MCF 10A (cell line): Measurements from ENCODE around the gene LAMB1. TPM values are rescaled to one million over a fixed set of nuclear protein-coding genes. Genes with fewer than 3 reads are reported as not detected.

Source experiments
- BruUV-seq: library from RNA; stranded (reverse); fragments of 400-500 nt; replicated peaks from 2 replicates; lab custom pipeline; 2021; lab: Mats Ljungman, UMichigan
- CTCF ChIA-PET: fragments of 300-600 bp; sonication (Branson Sonifier 250); formaldehyde crosslinking; extraction: SDS; loops from one replicate; lab custom pipeline; 2021; ENCODE audit warnings: antibody characterized with exemption, inconsistent platforms; lab: Yijun Ruan, JAX
- POLR2A ChIA-PET: fragments of 300-600, 350-650 bp; sonication (Branson Sonifier 250); formaldehyde crosslinking; extraction: SDS; loops from one replicate; lab custom pipeline; 2020; ENCODE audit warnings: antibody characterized with exemption, inconsistent platforms; lab: Yijun Ruan, JAX
- DNase-seq: peaks from one replicate; pipeline ENCODE4 v3.0.0-alpha.2; 2018; ENCODE audit not compliant: unreplicated experiment
- H3K27ac Mint-ChIP-seq: one replicate; pipeline ENCODE4 v1.8.0; 2022; ENCODE audit warnings: mild to moderate bottlenecking, low read depth, mixed read lengths; ENCODE audit not compliant: unreplicated experiment
- H3K27me3 Mint-ChIP-seq: one replicate; pipeline ENCODE4 v1.8.0; 2022; ENCODE audit warnings: mixed read lengths; ENCODE audit not compliant: insufficient read depth, unreplicated experiment
- H3K36me3 Mint-ChIP-seq: one replicate; pipeline ENCODE4 v1.8.0; 2022; ENCODE audit warnings: mild to moderate bottlenecking, moderate library complexity, mixed read lengths; ENCODE audit not compliant: insufficient read depth, unreplicated experiment
- H3K4me1 Mint-ChIP-seq: one replicate; pipeline ENCODE4 v1.8.0; 2022; ENCODE audit warnings: mixed read lengths; ENCODE audit not compliant: insufficient read depth, unreplicated experiment
- H3K4me3 Mint-ChIP-seq: one replicate; pipeline ENCODE4 v1.8.0; 2022; ENCODE audit warnings: mild to moderate bottlenecking, moderate library complexity, mixed read lengths; ENCODE audit not compliant: unreplicated experiment
- H3K9me3 Mint-ChIP-seq: one replicate; pipeline ENCODE4 v1.8.0; 2022; ENCODE audit warnings: mixed read lengths; ENCODE audit not compliant: unreplicated experiment
- intact Hi-C: fragments of 100-400 bp; cut with micrococcal nuclease; formaldehyde crosslinking; loops from 2 replicates; pipeline ENCODE4 v1.14.1; 2022
- total RNA-seq: library from RNA; stranded (reverse); gene quantifications from 2 replicates; pipeline ENCODE4 v1.2.3, GENCODE V29; 2022
- TF ChIP-seq, protein P1 (sequence below): fragments of 200-600 bp; IDR thresholded peaks from one replicate; pipeline ENCODE4 v1.8.0; 2022; ENCODE audit warnings: antibody characterized with exemption, mild to moderate bottlenecking; ENCODE audit not compliant: unreplicated experiment

The LAMB1 gene
- total RNA-seq, 1 experiment from 2014 or later: 275 TPM

DNA sequence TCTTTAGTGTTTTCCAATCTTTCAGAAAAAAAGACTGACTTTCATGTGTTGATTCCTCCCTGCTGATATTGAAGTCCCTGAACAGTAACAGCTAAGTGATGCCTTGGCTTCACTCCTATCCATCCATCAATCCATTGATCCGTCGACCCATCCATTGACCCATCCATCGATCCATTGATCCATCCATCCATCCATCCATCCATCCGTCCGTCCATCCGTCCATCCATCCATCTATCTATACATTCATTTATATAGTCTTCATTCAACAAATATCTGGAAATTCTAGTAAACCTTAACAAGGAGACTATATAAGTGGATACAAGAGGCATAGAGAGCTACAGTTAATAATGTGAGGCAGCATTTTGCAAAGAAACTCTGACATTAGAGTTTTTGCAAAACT is 21.6 kb upstream of the LAMB1 start:
- TF ChIP-seq, protein P1, sequence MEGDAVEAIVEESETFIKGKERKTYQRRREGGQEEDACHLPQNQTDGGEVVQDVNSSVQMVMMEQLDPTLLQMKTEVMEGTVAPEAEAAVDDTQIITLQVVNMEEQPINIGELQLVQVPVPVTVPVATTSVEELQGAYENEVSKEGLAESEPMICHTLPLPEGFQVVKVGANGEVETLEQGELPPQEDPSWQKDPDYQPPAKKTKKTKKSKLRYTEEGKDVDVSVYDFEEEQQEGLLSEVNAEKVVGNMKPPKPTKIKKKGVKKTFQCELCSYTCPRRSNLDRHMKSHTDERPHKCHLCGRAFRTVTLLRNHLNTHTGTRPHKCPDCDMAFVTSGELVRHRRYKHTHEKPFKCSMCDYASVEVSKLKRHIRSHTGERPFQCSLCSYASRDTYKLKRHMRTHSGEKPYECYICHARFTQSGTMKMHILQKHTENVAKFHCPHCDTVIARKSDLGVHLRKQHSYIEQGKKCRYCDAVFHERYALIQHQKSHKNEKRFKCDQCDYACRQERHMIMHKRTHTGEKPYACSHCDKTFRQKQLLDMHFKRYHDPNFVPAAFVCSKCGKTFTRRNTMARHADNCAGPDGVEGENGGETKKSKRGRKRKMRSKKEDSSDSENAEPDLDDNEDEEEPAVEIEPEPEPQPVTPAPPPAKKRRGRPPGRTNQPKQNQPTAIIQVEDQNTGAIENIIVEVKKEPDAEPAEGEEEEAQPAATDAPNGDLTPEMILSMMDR: no peak
- Mint-ChIP-seq H3K27ac (no peak overlapping the region), H3K36me3 (no peaks in the 10 kb centered on the region), H3K4me3 (no peak overlapping the region), H3K27me3 (no peaks in the 10 kb centered on the region), H3K4me1 (peaks cover 9% of the 10 kb centered on the region), H3K9me3 (no peaks in the 10 kb centered on the region)
- BruUV-seq: no TSS peak
- DNase-seq: no peak
- intact Hi-C loops: no loop called here
- ChIA-PET POLR2A (interaction anchor here (0.6 to 1.1 kb wide), 4 partner anchors 8 to 20 kb away, joined by 3 to 4 read pairs (median 3); no protein-coding TSS in a partner anchor), CTCF (interaction anchor here (0.5 to 1.8 kb wide), 2 partner anchors 8 to 14 kb away, joined by 4 to 10 read pairs; no protein-coding TSS in a partner anchor)

DNA sequence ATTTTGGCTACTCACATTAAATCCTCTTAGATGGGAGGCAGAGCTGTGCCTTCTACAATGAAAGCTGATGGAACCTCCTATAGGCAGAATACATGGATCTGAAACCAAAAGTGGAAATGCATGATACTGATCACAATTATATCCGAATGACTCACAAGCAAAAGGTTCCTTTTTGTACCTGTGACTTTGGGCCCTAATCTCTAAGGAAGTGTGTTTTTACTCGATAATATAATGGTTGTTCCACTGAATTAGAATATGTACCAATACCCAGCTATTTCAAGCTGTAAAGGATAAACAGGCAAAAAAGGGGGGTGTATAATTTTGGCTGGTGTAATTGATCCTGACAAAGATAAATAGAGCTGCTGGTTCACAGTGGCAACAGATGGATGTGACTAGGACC is 17.6 kb upstream of the LAMB1 start:
- ChIA-PET CTCF (interaction anchor here (0.6 to 1.3 kb wide), 3 partner anchors 57 to 146 kb away, joined by 3 to 8 read pairs (median 3); no protein-coding TSS in a partner anchor), POLR2A (interaction anchor here (0.9 kb wide), 1 partner anchor 41 kb away, joined by 3 read pairs; no protein-coding TSS in a partner anchor)
- Mint-ChIP-seq H3K27ac (no peak overlapping the region), H3K27me3 (no peaks in the 10 kb centered on the region), H3K4me3 (no peak overlapping the region), H3K9me3 (no peaks in the 10 kb centered on the region), H3K4me1 (peaks cover 11% of the 10 kb centered on the region), H3K36me3 (no peaks in the 10 kb centered on the region)
- no TSS peak for BruUV-seq
- intact Hi-C loops: no loop called here
- no peak for DNase-seq
- TF ChIP-seq, protein P1: no peak

DNA sequence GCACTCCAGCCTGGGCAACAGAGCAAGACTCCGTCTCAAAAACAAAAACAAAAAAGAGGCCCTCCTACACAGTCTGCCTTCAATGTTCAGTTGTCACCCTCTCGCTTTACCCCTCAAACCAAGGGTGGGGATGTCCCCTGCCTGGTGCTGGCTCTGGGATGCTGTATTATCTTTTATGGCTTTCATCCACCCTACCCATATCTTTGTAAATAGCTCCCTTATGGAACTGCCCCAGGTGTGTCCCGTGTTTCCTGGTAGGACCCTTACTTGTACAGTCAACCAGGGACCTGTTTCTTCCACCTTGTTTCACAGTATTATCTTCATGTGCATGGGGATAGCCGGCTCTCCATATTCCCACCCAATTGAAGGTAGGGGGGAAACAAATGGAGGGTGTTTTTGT is 15.7 kb upstream of the LAMB1 start:
- POLR2A ChIA-PET: interaction anchor here (0.6 to 5.0 kb wide), 2 partner anchors 15 to 36 kb away, joined by 4 to 52 read pairs; partner anchors contain the start of gene LAMB1
- Mint-ChIP-seq H3K27me3 (no peaks in the 10 kb centered on the region), H3K4me3 (no peak overlapping the region), H3K27ac (no peak overlapping the region), H3K9me3 (no peaks in the 10 kb centered on the region), H3K36me3 (no peaks in the 10 kb centered on the region), H3K4me1 (peaks cover 11% of the 10 kb centered on the region)
- BruUV-seq: no TSS peak
- DNase-seq: no peak
- CTCF ChIA-PET: no interaction called here
- intact Hi-C loops: loop anchor here (10.0 kb wide), 1 partner anchor 124 kb away; the partner anchor contains the start of gene DLD
- TF ChIP-seq, protein P1: no peak

DNA sequence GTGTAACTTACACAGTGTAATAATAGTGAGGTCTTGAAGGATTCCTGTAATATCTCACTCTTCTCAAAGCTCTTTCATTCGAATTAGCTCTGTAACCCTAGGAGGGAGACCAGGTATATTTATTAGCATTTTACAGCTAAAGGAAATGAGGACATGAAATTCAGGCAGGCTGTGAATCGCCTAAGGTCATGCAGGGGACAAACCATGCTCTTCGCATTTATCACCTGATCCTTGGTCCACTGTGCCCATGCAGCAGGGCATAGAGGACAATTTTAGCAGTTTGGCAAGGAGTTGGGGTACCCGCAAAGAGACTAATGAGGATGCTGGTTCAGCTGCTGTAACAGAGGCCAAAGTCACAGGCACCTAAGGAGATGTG is 14.8 kb upstream of the LAMB1 start:
- Mint-ChIP-seq H3K36me3 (no peaks in the 10 kb centered on the region), H3K4me1 (peaks cover 11% of the 10 kb centered on the region), H3K27ac (no peak overlapping the region), H3K9me3 (no peaks in the 10 kb centered on the region), H3K27me3 (no peaks in the 10 kb centered on the region), H3K4me3 (no peak overlapping the region)
- TF ChIP-seq, protein P1: no peak
- POLR2A ChIA-PET: interaction anchor here (1.1 to 5.0 kb wide), 5 partner anchors 14 to 62 kb away, joined by 5 to 52 read pairs (median 18); partner anchors contain the start of gene LAMB1
- no peak for DNase-seq
- BruUV-seq: no TSS peak
- CTCF ChIA-PET: interaction anchor here (0.6 to 2.2 kb wide), 10 partner anchors 16 to 128 kb away, joined by 3 to 15 read pairs (median 6); no protein-coding TSS in a partner anchor
- intact Hi-C loops: loop anchor here (10.0 kb wide), 1 partner anchor 123 kb away; the partner anchor contains the start of gene DLD
